ENCODE measurements around the gene TMEM131L. TPM values are rescaled to one million over a fixed set of nuclear protein-coding genes. Genes with fewer than 3 reads are reported as not detected.

The TMEM131L gene
- total RNA-seq, 1 donor from 2014 or later, result 14.1 TPM

DNA sequence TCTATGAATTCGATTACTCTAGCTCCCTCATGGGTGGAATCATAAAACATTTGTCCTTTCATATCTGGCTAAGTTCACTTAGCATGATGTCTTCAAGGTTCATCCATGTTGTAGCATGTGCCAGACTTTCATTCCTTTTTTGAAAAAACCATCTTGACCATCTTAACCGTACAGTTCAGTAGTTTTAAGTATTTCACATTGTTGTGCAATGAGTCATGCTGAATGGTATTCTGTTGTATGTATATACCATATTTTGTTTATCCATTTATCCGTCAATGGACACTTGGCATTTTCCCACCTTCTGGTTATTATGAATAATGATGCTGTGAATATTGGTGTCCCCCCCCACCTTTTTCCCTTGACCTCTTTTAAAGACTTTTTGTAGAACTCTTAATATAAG is 145.5 kb downstream of the TMEM131L start:
- DNase-seq, result no peak
- TF ChIP-seq, protein P1, sequence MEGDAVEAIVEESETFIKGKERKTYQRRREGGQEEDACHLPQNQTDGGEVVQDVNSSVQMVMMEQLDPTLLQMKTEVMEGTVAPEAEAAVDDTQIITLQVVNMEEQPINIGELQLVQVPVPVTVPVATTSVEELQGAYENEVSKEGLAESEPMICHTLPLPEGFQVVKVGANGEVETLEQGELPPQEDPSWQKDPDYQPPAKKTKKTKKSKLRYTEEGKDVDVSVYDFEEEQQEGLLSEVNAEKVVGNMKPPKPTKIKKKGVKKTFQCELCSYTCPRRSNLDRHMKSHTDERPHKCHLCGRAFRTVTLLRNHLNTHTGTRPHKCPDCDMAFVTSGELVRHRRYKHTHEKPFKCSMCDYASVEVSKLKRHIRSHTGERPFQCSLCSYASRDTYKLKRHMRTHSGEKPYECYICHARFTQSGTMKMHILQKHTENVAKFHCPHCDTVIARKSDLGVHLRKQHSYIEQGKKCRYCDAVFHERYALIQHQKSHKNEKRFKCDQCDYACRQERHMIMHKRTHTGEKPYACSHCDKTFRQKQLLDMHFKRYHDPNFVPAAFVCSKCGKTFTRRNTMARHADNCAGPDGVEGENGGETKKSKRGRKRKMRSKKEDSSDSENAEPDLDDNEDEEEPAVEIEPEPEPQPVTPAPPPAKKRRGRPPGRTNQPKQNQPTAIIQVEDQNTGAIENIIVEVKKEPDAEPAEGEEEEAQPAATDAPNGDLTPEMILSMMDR (IDR thresholded peaks at IDR 0.05), result no peak
- intact Hi-C loops (cut with DNase I), result no loop called here
- Histone ChIP-seq H3K4me1 (no peaks in the 10 kb centered on the region), H3K36me3 (peaks cover 17% of the 10 kb centered on the region), H3K27ac (no peak overlapping the region), H3K9me3 (no peaks in the 10 kb centered on the region), H3K4me3 (no peak overlapping the region), H3K27me3 (no peaks in the 10 kb centered on the region)
- no peak for ATAC-seq

DNA sequence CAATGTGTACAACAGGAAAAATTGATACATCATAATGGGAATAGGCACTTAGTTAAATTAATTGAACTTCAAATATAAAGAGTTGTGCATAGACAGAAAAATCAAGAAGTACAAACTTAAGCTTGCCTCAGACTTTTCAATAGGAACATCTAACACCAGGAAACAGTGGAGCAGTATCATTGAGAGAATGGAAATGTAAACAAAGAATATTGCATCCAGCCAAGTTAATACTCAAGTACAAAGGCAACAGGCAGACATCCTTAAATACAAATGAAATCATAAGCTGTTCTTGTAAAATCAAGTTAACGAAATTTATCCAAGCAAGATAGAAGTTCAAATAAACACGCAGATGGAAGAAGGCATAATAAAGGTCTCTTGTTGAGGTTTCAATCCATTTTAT is 146.7 kb downstream of the TMEM131L start:
- intact Hi-C loops (cut with DNase I), result no loop called here
- Histone ChIP-seq H3K36me3 (peaks cover 18% of the 10 kb centered on the region), H3K27me3 (no peaks in the 10 kb centered on the region), H3K4me1 (no peaks in the 10 kb centered on the region), H3K9me3 (no peaks in the 10 kb centered on the region), H3K27ac (no peak overlapping the region), H3K4me3 (no peak overlapping the region)
- TF ChIP-seq, protein P1 (IDR thresholded peaks at IDR 0.05), result no peak
- DNase-seq (no peak), ATAC-seq (no peak)

GRCh38 chr4:153616006-153616555 is 149.9 kb downstream of the TMEM131L start:
- Histone ChIP-seq H3K4me1 (no peaks in the 10 kb centered on the region), H3K4me3 (no peak overlapping the region), H3K27ac (no peak overlapping the region), H3K9me3 (no peaks in the 10 kb centered on the region), H3K27me3 (no peaks in the 10 kb centered on the region), H3K36me3 (peaks cover 27% of the 10 kb centered on the region)
- TF ChIP-seq, protein P1 (IDR thresholded peaks at IDR 0.05), result no peak
- DNase-seq, result no peak
- no peak for ATAC-seq
- intact Hi-C loops (cut with DNase I), result no loop called here

DNA sequence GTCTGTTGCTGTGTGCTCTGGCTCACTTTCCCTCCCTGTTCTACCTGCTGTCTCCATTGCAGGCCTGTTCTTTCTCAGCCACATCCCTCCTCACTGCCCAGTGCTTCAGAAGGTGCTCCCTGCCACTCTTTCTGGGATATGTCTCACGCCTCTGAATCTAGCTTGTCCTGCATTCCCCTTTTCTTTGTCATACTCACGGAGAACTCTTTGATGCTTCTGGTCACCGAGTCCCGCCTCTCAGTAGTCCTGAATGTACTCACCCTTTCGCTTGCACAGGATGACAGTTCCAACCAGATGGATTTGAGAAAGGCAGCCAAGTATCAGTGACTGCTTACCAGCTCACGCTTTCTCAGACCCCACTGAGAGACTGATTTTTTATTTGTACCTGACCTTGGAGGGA is 152.7 kb downstream of the TMEM131L start:
- H3K4me1 ChIP-seq, result no peaks in the 10 kb centered on the region
- DNase-seq (no peak), ATAC-seq (no peak)
- H3K9me3 ChIP-seq, result no peaks in the 10 kb centered on the region
- intact Hi-C loops (cut with DNase I), result no loop called here
- H3K27me3 ChIP-seq, result no peaks in the 10 kb centered on the region
- peaks cover 44% of the 10 kb centered on the region for H3K36me3 ChIP-seq
- H3K27ac ChIP-seq, result no peak overlapping the region
- no peak overlapping the region for H3K4me3 ChIP-seq
- TF ChIP-seq, protein P1 (IDR thresholded peaks at IDR 0.05), result no peak

DNA sequence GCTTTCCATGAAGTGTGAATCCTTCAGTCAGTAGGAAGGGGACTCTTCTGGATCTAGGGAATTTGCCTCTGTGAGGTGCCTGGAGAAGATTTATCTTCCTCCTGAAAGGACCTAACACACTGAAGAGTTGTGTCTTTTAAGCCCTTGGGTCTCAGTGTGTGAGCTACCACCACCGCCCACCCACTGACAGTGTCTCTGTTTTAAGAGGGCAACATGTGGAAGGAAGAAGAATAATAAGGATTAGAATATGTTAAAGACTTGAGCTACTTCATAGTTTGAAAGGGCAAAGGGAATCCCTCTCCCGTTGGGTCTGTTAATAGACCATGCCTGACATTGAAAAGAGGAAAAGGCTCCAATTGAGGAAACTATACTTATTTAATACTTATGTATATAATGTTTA is 153.7 kb downstream of the TMEM131L start:
- H3K36me3 ChIP-seq, result peaks cover 47% of the 10 kb centered on the region
- no peaks in the 10 kb centered on the region for H3K9me3 ChIP-seq
- no peak overlapping the region for H3K27ac ChIP-seq
- TF ChIP-seq, protein P1 (IDR thresholded peaks at IDR 0.05), result no peak
- ATAC-seq (no peak), DNase-seq (no peak)
- intact Hi-C loops (cut with DNase I), result no loop called here
- H3K4me3 ChIP-seq, result no peak overlapping the region
- no peaks in the 10 kb centered on the region for H3K4me1 ChIP-seq
- H3K27me3 ChIP-seq, result no peaks in the 10 kb centered on the region

DNA sequence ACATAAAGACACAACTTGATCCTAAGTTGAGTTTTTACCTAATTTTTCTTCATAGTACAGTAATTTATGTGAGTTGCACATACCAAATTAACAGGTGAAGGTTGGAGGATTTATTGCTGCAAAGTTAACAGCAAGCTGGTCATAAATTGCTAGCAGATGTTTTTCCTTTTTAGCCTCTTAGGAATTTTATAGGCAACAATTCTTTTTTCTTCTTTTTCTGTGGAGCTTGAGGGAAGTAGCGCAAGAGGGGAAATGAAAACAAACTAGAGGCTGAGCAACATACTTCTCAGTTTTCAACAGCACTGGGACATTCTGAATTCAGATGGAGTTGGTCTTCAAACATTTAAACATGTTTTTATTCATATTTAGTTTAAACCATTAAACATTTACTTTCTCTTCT is 154.2 kb downstream of the TMEM131L start:
- Histone ChIP-seq H3K4me3 (no peak overlapping the region), H3K36me3 (peaks cover 50% of the 10 kb centered on the region)
- TF ChIP-seq, protein P1 (IDR thresholded peaks at IDR 0.05), result no peak

More for the DNA sequence above, 154.2 kb downstream of the TMEM131L start:
- H3K9me3 ChIP-seq, result no peaks in the 10 kb centered on the region
- intact Hi-C loops (cut with DNase I), result no loop called here
- no peak overlapping the region for H3K27ac ChIP-seq
- ATAC-seq (no peak), DNase-seq (no peak)
- no peaks in the 10 kb centered on the region for H3K4me1 ChIP-seq
- no peaks in the 10 kb centered on the region for H3K27me3 ChIP-seq
